ENCODE data around the gene POLR1C. TPM values are rescaled to one million over a fixed set of nuclear protein-coding genes. Genes with fewer than 3 reads are reported as not detected.

Gene POLR1C
- total RNA-seq, 1 donor from 2014 or later: 38.2 TPM

DNA sequence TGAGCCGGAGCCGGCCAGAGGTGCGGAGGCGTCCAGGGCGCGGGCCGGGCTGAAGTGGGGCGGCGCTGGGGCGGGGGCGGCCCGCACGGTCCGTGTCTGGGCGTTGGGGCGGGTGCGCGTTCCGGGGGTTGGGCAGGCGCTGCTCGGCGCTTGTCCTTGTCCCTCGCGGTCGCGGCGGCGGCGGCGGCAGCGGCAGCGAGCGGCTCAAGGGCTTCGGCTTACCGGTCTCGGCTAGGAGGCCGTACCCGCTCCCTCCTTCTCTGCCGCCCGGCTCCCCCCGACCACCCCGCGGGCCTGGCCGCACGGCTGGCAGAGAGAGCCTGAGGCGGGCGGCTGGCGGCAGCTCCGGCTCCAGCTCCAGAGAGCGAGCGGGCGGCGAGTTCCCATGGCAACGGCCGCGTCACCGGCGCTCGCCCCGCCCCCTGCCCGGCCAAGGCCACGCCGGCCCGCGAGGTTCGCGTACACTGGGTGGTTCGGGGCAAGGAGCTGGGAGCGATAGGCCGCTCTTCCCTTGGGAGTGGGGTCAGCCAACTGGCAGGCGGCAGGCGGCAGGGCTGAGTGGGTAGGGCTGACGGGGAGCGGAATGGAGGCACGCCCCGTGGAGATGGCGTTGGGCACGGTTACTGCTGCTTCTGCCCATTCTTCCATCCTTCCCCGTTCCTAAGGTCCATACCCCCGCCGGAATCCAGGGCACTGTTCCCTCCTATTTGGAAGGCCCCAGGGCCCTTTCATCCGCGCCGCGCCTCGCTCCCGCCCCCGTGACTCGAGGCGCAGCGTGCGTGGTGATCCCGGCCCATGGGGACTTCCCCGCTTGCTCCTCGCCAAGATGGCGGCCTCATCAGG, 6.7 kb upstream of the POLR1C start, which contains the start of gene LRRC73:
Gene LRRC73, minus strand, starts transcription at position 363 of the 843 bp plus-strand sequence. CDS start 561 bp downstream, outside the sequence.
- peak within 1 kb of the TSS; percentile 49 for H3K4me3 ChIP-seq (ENCODE audit: low read depth, low read length)
- DNase-seq (ENCODE audit: low read depth) (no peak), FAIRE-seq (no peak)
- peaks cover 25% of the 10 kb centered on the region for H3K36me3 ChIP-seq (ENCODE audit: control insufficient read depth, insufficient read depth, low read length)
- TF ChIP-seq, protein P1, sequence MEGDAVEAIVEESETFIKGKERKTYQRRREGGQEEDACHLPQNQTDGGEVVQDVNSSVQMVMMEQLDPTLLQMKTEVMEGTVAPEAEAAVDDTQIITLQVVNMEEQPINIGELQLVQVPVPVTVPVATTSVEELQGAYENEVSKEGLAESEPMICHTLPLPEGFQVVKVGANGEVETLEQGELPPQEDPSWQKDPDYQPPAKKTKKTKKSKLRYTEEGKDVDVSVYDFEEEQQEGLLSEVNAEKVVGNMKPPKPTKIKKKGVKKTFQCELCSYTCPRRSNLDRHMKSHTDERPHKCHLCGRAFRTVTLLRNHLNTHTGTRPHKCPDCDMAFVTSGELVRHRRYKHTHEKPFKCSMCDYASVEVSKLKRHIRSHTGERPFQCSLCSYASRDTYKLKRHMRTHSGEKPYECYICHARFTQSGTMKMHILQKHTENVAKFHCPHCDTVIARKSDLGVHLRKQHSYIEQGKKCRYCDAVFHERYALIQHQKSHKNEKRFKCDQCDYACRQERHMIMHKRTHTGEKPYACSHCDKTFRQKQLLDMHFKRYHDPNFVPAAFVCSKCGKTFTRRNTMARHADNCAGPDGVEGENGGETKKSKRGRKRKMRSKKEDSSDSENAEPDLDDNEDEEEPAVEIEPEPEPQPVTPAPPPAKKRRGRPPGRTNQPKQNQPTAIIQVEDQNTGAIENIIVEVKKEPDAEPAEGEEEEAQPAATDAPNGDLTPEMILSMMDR (IDR thresholded peaks at IDR 0.05; ENCODE audit: insufficient read depth, low read length, severe bottlenecking): no peak
- H3K27me3 ChIP-seq (ENCODE audit: control insufficient read depth, insufficient read depth, low read length): no peaks in the 10 kb centered on the region

DNA sequence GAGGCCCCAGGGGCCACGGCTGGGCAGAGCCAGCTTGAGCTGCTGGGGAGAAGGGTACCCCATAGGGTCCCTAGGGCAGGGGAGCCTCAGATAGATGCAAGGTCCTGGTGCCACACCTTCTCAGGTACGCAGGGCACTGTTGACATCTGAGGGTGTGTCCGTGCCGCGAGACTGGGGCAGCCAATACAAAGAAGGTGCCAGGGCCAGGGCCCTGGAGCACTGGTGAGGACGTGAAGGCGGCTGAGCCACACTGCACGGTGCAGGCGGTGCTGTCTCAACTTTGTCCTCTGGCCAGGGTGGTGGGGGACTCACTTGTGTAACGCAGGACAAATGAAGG, 6.1 kb upstream of the POLR1C start:
- no peak for FAIRE-seq
- Histone ChIP-seq H3K27me3 (ENCODE audit: control insufficient read depth, insufficient read depth, low read length) (no peaks in the 10 kb centered on the region), H3K36me3 (ENCODE audit: control insufficient read depth, insufficient read depth, low read length) (peaks cover 25% of the 10 kb centered on the region), H3K4me3 (ENCODE audit: low read depth, low read length) (peak overlapping the region; percentile 49)
- no peak for DNase-seq (ENCODE audit: low read depth)
- TF ChIP-seq, protein P1 (IDR thresholded peaks at IDR 0.05; ENCODE audit: insufficient read depth, low read length, severe bottlenecking): no peak

DNA sequence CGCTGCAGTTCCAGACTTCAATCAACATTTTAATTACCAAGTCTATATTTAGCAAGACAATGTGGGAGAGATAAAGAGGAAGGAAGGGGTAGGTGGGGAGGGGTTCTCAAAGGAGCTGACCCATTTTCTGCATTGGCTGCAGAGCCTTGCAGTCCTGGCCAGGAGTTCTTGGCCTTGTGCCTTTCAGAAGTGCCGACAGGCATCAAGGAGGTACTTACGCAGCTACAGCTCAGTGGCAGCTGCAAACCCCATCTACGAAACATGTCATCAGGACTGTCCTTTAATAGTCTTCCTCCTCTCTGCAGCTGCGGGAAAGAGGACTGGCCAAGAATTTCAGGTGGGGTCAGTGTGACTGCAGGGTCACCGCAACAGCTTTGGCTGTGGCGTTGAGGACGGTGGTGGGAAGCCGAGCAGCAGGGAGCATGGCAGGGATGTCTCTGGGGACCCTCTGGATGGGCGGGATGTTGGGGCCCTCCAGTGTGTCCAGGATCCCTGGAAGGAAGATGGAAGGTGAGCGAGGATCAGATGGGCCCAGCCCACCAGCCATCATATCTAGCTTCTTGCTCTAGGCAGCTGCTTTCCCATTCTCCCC, 5.0 kb upstream of the POLR1C start:
- no peak for FAIRE-seq
- no peak for DNase-seq (ENCODE audit: low read depth)
- TF ChIP-seq, protein P1 (IDR thresholded peaks at IDR 0.05; ENCODE audit: insufficient read depth, low read length, severe bottlenecking): no peak

DNA sequence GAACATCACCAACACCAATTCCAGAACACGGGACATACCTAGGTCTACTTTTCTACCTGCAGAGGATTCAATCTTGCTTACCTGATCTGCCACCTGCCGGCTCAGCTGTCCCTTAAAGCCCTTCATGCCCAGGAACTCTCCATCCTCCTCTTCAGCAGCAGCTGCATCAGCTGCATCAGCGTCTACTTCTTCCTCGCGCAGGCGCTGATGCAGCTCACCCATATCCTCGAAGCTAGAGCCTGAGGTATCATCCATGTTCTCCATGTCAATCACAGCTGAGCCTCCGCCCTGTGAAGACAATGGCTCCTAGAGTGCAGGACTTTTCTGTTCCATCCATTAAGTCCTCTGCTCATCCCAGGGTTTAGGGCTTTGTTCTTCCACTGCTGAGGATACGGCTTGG, 1.1 kb upstream of the POLR1C start:
- peaks cover 39% of the 10 kb centered on the region for H3K36me3 ChIP-seq (ENCODE audit: control insufficient read depth, insufficient read depth, low read length)
- no peak for FAIRE-seq

More for the DNA sequence above, 5.0 kb upstream of the POLR1C start:
- Histone ChIP-seq H3K27me3 (ENCODE audit: control insufficient read depth, insufficient read depth, low read length) (no peaks in the 10 kb centered on the region), H3K36me3 (ENCODE audit: control insufficient read depth, insufficient read depth, low read length) (peaks cover 25% of the 10 kb centered on the region), H3K4me3 (ENCODE audit: low read depth, low read length) (no peak overlapping the region)

DNA sequence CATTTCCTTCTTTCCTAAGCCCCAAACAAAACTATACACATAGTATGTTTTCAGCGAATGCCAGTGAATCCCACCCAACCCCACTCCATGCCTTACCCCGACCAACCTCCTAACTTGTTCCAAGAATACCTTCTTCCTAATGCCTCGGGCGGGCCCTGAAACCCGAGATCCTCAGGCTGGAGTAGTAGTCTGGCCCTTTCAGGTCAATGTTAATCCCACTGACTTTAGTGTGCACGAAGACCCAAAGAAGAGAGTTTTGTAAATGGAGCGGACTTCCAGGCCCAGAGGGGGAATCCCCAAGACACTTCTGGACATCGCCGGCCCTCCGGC, 557 bp upstream of the POLR1C start:
- no peak for FAIRE-seq
- TF ChIP-seq, protein P1 (IDR thresholded peaks at IDR 0.05; ENCODE audit: insufficient read depth, low read length, severe bottlenecking): no peak
- peaks cover 42% of the 10 kb centered on the region for H3K36me3 ChIP-seq (ENCODE audit: control insufficient read depth, insufficient read depth, low read length)

More for the DNA sequence above, 1.1 kb upstream of the POLR1C start:
- no peak for DNase-seq (ENCODE audit: low read depth)
- no peaks in the 10 kb centered on the region for H3K27me3 ChIP-seq (ENCODE audit: control insufficient read depth, insufficient read depth, low read length)
- TF ChIP-seq, protein P1 (IDR thresholded peaks at IDR 0.05; ENCODE audit: insufficient read depth, low read length, severe bottlenecking): no peak
- H3K4me3 ChIP-seq (ENCODE audit: low read depth, low read length): peak overlapping the region; percentile 88

More for the DNA sequence above, 557 bp upstream of the POLR1C start:
- H3K4me3 ChIP-seq (ENCODE audit: low read depth, low read length): peak overlapping the region; percentile 88
- DNase-seq (ENCODE audit: low read depth): no peak
- no peaks in the 10 kb centered on the region for H3K27me3 ChIP-seq (ENCODE audit: control insufficient read depth, insufficient read depth, low read length)

Data from bronchial epithelial cell (primary cell).